OCI-LY3 (cell line): ENCODE results near the gene ATP5PB.

Experiments used
- H2AFZ ChIP-seq: fragments of 200-600, 300-600 bp; shearing (Covaris generic); 2 replicates; pipeline ENCODE4 v1.6.0; 2014; ENCODE audit warnings: antibody characterized with exemption, low read depth, low read length
- H3K27ac ChIP-seq: fragments of 200-600, 300-600 bp; sonication (generic); 2 replicates; pipeline ENCODE4 v1.5.1; 2014; ENCODE audit warnings: mild to moderate bottlenecking, low read length, moderate library complexity, mixed read lengths
- H3K27me3 ChIP-seq: fragments of 200-600, 300-600 bp; sonication (generic); 2 replicates; pipeline ENCODE4 v1.6.1; 2014; ENCODE audit warnings: low read depth, low read length, mixed read lengths
- H3K36me3 ChIP-seq: fragments of 200-600, 300-600 bp; sonication (generic); replicated peaks from 2 replicates; pipeline ENCODE3; 2014; ENCODE audit warnings: low read depth, low read length, mixed read lengths
- H3K4me1 ChIP-seq: fragments of 300-600, 200-600 bp; sonication (generic); 2 replicates; pipeline ENCODE4 v1.6.1; 2014; ENCODE audit warnings: low read length, mixed read lengths
- H3K4me2 ChIP-seq: fragments of 200-600, 300-600 bp; sonication (generic); 2 replicates; pipeline ENCODE4 v1.6.1; 2014; ENCODE audit warnings: low read length, mixed read lengths
- H3K4me3 ChIP-seq: fragments of 300-600, 200-600 bp; sonication (generic); 2 replicates; pipeline ENCODE4 v1.5.1; 2014; ENCODE audit warnings: antibody characterized with exemption, mild to moderate bottlenecking, low read length, moderate library complexity
- H3K79me2 ChIP-seq: fragments of 300-600, 200-600 bp; shearing (Covaris generic); 2 replicates; pipeline ENCODE4 v1.6.1; 2014; ENCODE audit warnings: mild to moderate bottlenecking, low read length, mixed read lengths
- H3K9ac ChIP-seq: fragments of 300-600, 200-600 bp; shearing (Covaris generic); 2 replicates; pipeline ENCODE4 v1.6.0; 2014; ENCODE audit warnings: mild to moderate bottlenecking, low read length, moderate library complexity
- H3K9me3 ChIP-seq: fragments of 200-600, 300-600 bp; shearing (Covaris generic); 2 replicates; pipeline ENCODE4 v1.6.1; 2014; ENCODE audit warnings: low read length, mixed read lengths; ENCODE audit not compliant: insufficient read depth
- H4K20me1 ChIP-seq: fragments of 200-600, 300-600 bp; sonication (generic); 2 replicates; pipeline ENCODE4 v1.6.1; 2016; ENCODE audit warnings: low read length, mixed read lengths; ENCODE audit not compliant: insufficient read depth
- EZH2phosphoT487 ChIP-seq: fragments of 200-600 bp; shearing (Covaris generic); IDR thresholded peaks from 2 replicates; pipeline ENCODE4 v1.6.1; 2018; ENCODE audit warnings: antibody characterized with exemption, mixed run types, low read depth
- TF ChIP-seq, protein P1 (sequence below): fragments of 200-600, 300-600 bp; sonication (generic); IDR thresholded peaks from 2 replicates; pipeline ENCODE4 v1.5.1; 2014; ENCODE audit warnings: antibody characterized with exemption, low read length, low read depth

Gene ATP5PB

GRCh38 chr1:111481387-111482221 lies 32.3 kb downstream of the ATP5PB start:
- no peak for TF ChIP-seq EZH2phosphoT487
- TF ChIP-seq, protein P1, sequence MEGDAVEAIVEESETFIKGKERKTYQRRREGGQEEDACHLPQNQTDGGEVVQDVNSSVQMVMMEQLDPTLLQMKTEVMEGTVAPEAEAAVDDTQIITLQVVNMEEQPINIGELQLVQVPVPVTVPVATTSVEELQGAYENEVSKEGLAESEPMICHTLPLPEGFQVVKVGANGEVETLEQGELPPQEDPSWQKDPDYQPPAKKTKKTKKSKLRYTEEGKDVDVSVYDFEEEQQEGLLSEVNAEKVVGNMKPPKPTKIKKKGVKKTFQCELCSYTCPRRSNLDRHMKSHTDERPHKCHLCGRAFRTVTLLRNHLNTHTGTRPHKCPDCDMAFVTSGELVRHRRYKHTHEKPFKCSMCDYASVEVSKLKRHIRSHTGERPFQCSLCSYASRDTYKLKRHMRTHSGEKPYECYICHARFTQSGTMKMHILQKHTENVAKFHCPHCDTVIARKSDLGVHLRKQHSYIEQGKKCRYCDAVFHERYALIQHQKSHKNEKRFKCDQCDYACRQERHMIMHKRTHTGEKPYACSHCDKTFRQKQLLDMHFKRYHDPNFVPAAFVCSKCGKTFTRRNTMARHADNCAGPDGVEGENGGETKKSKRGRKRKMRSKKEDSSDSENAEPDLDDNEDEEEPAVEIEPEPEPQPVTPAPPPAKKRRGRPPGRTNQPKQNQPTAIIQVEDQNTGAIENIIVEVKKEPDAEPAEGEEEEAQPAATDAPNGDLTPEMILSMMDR, result peak; percentile 80
- Histone ChIP-seq H3K4me1 (peaks cover 49% of the 10 kb centered on the region), H2AFZ (0 out of 2 replicates have a peak overlapping the region, but pooled peaks have one; percentile 23), H3K79me2 (no peaks in the 10 kb centered on the region), H3K4me2 (peak overlapping the region; percentile 62), H3K27ac (peak overlapping the region; percentile 48; the same call in 1 of the 2 replicates), H3K9me3 (no peaks in the 10 kb centered on the region), H4K20me1 (no peaks in the 10 kb centered on the region), H3K27me3 (no peaks in the 10 kb centered on the region), H3K4me3 (no peak overlapping the region), H3K9ac (peak overlapping the region; percentile 14; the same call in 1 of the 2 replicates), H3K36me3 (no peaks in the 10 kb centered on the region)

DNA sequence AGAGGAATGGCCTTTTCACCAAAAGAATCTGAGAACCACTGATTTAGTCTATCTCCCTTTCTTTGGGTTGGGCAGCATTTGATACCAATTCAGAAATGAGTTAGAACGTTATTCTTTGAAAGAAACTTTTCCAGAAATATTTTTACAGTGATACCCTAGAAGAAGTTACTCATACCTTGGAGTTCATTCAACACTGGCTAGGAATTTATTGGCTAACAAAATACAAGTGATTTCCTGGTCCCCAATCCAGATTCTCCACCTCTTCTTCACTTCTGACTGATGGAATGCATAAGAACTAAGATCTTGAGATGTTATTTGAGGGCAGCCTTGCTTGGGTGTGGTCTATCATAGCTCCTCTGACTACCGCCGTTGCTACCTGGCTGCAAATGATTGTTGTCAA lies 33.9 kb downstream of the ATP5PB start:
- no peaks in the 10 kb centered on the region for H3K27me3 ChIP-seq
- H3K9me3 ChIP-seq, result no peaks in the 10 kb centered on the region
- TF ChIP-seq EZH2phosphoT487, result no peak
- TF ChIP-seq, protein P1, result no peak
- H3K27ac ChIP-seq, result no peak overlapping the region
- no peaks in the 10 kb centered on the region for H4K20me1 ChIP-seq
- no peak overlapping the region for H3K4me3 ChIP-seq
- no peak overlapping the region for H3K9ac ChIP-seq
- no peak overlapping the region for H2AFZ ChIP-seq
- H3K36me3 ChIP-seq, result no peaks in the 10 kb centered on the region
- no peak overlapping the region for H3K4me2 ChIP-seq
- H3K4me1 ChIP-seq, result peaks cover 33% of the 10 kb centered on the region
- H3K79me2 ChIP-seq, result no peaks in the 10 kb centered on the region

GRCh38 chr1:111483876-111484275 lies 34.6 kb downstream of the ATP5PB start:
- Histone ChIP-seq H3K4me1 (peaks cover 33% of the 10 kb centered on the region), H4K20me1 (no peaks in the 10 kb centered on the region), H3K79me2 (no peaks in the 10 kb centered on the region), H3K9me3 (no peaks in the 10 kb centered on the region), H3K9ac (no peak overlapping the region), H3K27me3 (no peaks in the 10 kb centered on the region), H3K4me3 (no peak overlapping the region), H3K27ac (no peak overlapping the region), H3K36me3 (no peaks in the 10 kb centered on the region), H3K4me2 (no peak overlapping the region), H2AFZ (peak overlapping the region; percentile 57; the same call in 1 of the 2 replicates)
- TF ChIP-seq, protein P1, result no peak
- no peak for TF ChIP-seq EZH2phosphoT487

GRCh38 chr1:111484391-111485026 lies 35.2 kb downstream of the ATP5PB start:
- H3K36me3 ChIP-seq, result no peaks in the 10 kb centered on the region
- no peak overlapping the region for H2AFZ ChIP-seq
- H3K27me3 ChIP-seq, result no peaks in the 10 kb centered on the region
- no peak for TF ChIP-seq EZH2phosphoT487
- TF ChIP-seq, protein P1, result no peak
- H3K4me1 ChIP-seq, result peaks cover 33% of the 10 kb centered on the region
- no peak overlapping the region for H3K27ac ChIP-seq
- no peak overlapping the region for H3K4me3 ChIP-seq
- no peak overlapping the region for H3K9ac ChIP-seq
- H3K4me2 ChIP-seq, result no peak overlapping the region
- no peaks in the 10 kb centered on the region for H3K79me2 ChIP-seq
- no peaks in the 10 kb centered on the region for H3K9me3 ChIP-seq
- no peaks in the 10 kb centered on the region for H4K20me1 ChIP-seq
